Ishikawa (cell line): ENCODE data around the gene ABCG2.

ENCODE experiments used
- CEBPB ChIP-seq: IDR thresholded peaks from 2 replicates; pipeline ENCODE4 v1.6.1; 2012
- CREB1 ChIP-seq: IDR thresholded peaks from 2 replicates; pipeline ENCODE4 v1.6.1; 2012; ENCODE audit warnings: low read depth
- EGR1 ChIP-seq: IDR thresholded peaks from 2 replicates; pipeline ENCODE4 v1.6.1; 2012
- EP300 ChIP-seq: IDR thresholded peaks from 2 replicates; pipeline ENCODE4 v1.6.1; 2012; ENCODE audit warnings: borderline replicate concordance
- FOXM1 ChIP-seq: IDR thresholded peaks from 2 replicates; pipeline ENCODE4 v1.6.1; 2012; ENCODE audit warnings: low read depth, borderline replicate concordance
- MAX ChIP-seq: IDR thresholded peaks from 2 replicates; pipeline ENCODE4 v1.6.1; 2012
- NFIC ChIP-seq: IDR thresholded peaks from 2 replicates; pipeline ENCODE4 v1.6.1; 2012
- RAD21 ChIP-seq: IDR thresholded peaks from 2 replicates; pipeline ENCODE4 v1.6.1; 2012; ENCODE audit warnings: low read depth
- REST ChIP-seq: IDR thresholded peaks from 2 replicates; pipeline ENCODE4 v1.6.1; 2012; ENCODE audit warnings: low read depth, mild to moderate bottlenecking
- TAF1 ChIP-seq: IDR thresholded peaks from 2 replicates; pipeline ENCODE4 v1.6.1; 2012; ENCODE audit warnings: low read depth, mild to moderate bottlenecking
- TCF12 ChIP-seq: IDR thresholded peaks from 2 replicates; pipeline ENCODE4 v1.6.1; 2012; ENCODE audit warnings: low read depth
- TEAD4 ChIP-seq: IDR thresholded peaks from 2 replicates; pipeline ENCODE4 v1.6.1; 2012
- USF1 ChIP-seq: IDR thresholded peaks from 2 replicates; pipeline ENCODE4 v1.6.1; 2012
- YY1 ChIP-seq: IDR thresholded peaks from 2 replicates; pipeline ENCODE4 v1.6.1; 2012; ENCODE audit warnings: low read depth
- ZBTB7A ChIP-seq: IDR thresholded peaks from 2 replicates; pipeline ENCODE4 v1.6.1; 2012; ENCODE audit warnings: low read depth

Gene ABCG2

GRCh38 chr4:88098993-88099752, 59.3 kb downstream of the ABCG2 start:
- TF ChIP-seq REST (no peak), YY1 (no peak), TEAD4 (no peak), ZBTB7A (no peak), NFIC (no peak), EP300 (no peak), TAF1 (no peak), RAD21 (no peak), EGR1 (no peak), FOXM1 (no peak), TCF12 (no peak), CEBPB (no peak), CREB1 (no peak), USF1 (no peak), MAX (no peak)

GRCh38 chr4:88097781-88098180, 60.7 kb downstream of the ABCG2 start:
- TF ChIP-seq REST (no peak), MAX (no peak), TAF1 (no peak), YY1 (no peak), NFIC (no peak), RAD21 (no peak), TEAD4 (no peak), FOXM1 (no peak), ZBTB7A (no peak), TCF12 (no peak), EP300 (no peak), CEBPB (no peak), EGR1 (no peak), CREB1 (no peak), USF1 (no peak)

- TF ChIP-seq FOXM1 (no peak), NFIC (no peak), YY1 (no peak), RAD21 (no peak), TEAD4 (no peak), ZBTB7A (no peak), EP300 (no peak), CEBPB (no peak), TCF12 (no peak)
Observed at GRCh38 chr4:88097301-88097700, 61.1 kb downstream of the ABCG2 start.

- TF ChIP-seq REST (no peak), EGR1 (no peak), RAD21 (no peak), FOXM1 (no peak), YY1 (no peak), EP300 (no peak), NFIC (no peak), CREB1 (no peak), MAX (no peak), TAF1 (no peak), CEBPB (no peak), TCF12 (no peak), ZBTB7A (no peak), USF1 (no peak), TEAD4 (no peak)
Observed at GRCh38 chr4:88093874-88094273, 64.6 kb downstream of the ABCG2 start.
